Measurements from ENCODE around the gene SCN4A.
"Not testable (repeated sequence)": the region's sequence is repeated elsewhere in the genome, so short reads cannot be mapped to it uniquely, and the experiment has no call there.

Gene SCN4A

GRCh38 chr17:63911041-63911635 is 61.6 kb downstream of the SCN4A start, which contains the start of gene CSHL1:
CSHL1 (minus strand) TSS chr17:63911258; CDS start chr17:63911196, 62 bp downstream.
- DNase-seq = no peak

GRCh38 chr17:63910096-63910495 is 62.6 kb downstream of the SCN4A start:
- DNase-seq = no peak

GRCh38 chr17:63909586-63909985 is 63.1 kb downstream of the SCN4A start:
- DNase-seq = not testable (repeated sequence)

GRCh38 chr17:63907161-63907778 is 65.4 kb downstream of the SCN4A start:
- DNase-seq = not testable (repeated sequence)

GRCh38 chr17:63904796-63905195 is 67.9 kb downstream of the SCN4A start:
- DNase-seq = not testable (repeated sequence)

GRCh38 chr17:63903787-63904201 is 68.9 kb downstream of the SCN4A start:
- peak in 1 of 5 donors; percentile 24 for DNase-seq

- DNase-seq = not testable (repeated sequence)
These were observed 70.7 kb downstream of the SCN4A start for GRCh38 chr17:63901971-63902370.

- peak in 1 of 5 donors; percentile 38 for DNase-seq
These were observed 73.6 kb downstream of the SCN4A start for GRCh38 chr17:63898899-63899798.

- not testable (repeated sequence) for DNase-seq
These were observed 76.0 kb downstream of the SCN4A start, which contains the start of gene CSH1 for GRCh38 chr17:63896524-63897354. CSH1 (minus strand) TSS chr17:63896574; CDS start chr17:63896511, 63 bp downstream.

GRCh38 chr17:63894821-63895220 is 77.9 kb downstream of the SCN4A start:
- DNase-seq = not testable (repeated sequence)

GRCh38 chr17:63894021-63894420 is 78.7 kb downstream of the SCN4A start:
- not testable (repeated sequence) for DNase-seq

GRCh38 chr17:63892316-63893037 is 80.2 kb downstream of the SCN4A start:
- DNase-seq = not testable (repeated sequence)

- DNase-seq = not testable (repeated sequence)
These were observed 83.5 kb downstream of the SCN4A start for GRCh38 chr17:63889026-63889848.

Data from T-helper 1 cell (primary cell).